ENCODE results near the gene NAB2. TPM values are rescaled to one million over a fixed set of nuclear protein-coding genes. Genes with fewer than 3 reads are reported as not detected.

The NAB2 gene
- total RNA-seq, 4 donors from 2014 or later = 11.8 to 48.0 (median 16.1) TPM

GRCh38 chr12:57094208-57095160 lies 5.6 kb downstream of the NAB2 start:
- H3K27me3 ChIP-seq = no peaks in the 10 kb centered on the region
- peak overlapping the region in 2 of 3 donors; percentile 56 to 63 for H3K27ac ChIP-seq
- peaks cover 18 to 42% of the 10 kb centered on the region in 2 donors for H3K4me1 ChIP-seq
- peaks cover 42 to 50% of the 10 kb centered on the region in 2 donors for H3K36me3 ChIP-seq
- DNase-seq = peak in 1 of 2 donors; percentile 23
- 65 to 70% methylated on average over 15 of the region's 15 CpGs for WGBS, 2 donors
- H3K4me3 ChIP-seq (replicated peaks in 1 of 3) = no peak overlapping the region
- no peaks in the 10 kb centered on the region for H3K9me3 ChIP-seq
- no peak for TF ChIP-seq CTCF (IDR thresholded peaks at IDR 0.05)
- no peak for TF ChIP-seq POLR2A (IDR thresholded peaks at IDR 0.05)
- intact Hi-C loops (cut with DNase I) = no loop called here

DNA sequence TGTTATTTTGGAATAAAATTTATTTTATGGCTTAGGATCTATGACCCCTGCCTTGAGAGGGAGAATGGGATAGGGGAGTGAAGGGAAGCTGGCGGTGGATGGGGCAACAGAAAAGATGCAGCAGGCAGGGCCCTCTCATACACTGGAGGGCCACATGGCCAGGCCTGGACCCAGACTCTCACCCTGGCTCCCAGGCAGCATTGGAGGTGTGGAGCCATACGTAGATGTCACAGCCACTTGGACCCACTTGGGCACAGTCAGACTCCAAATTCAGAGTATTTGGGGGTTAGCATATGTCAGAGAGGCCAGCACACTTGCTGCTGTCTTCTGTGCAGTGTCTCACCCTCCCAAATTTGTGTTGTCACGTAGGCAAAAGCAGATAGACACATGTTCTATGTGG lies 6.5 kb downstream of the NAB2 start:
- WGBS, 2 donors = 86 to 89% methylated on average over 2 to 3 of the region's 3 CpGs
- Histone ChIP-seq H3K4me3 (replicated peaks in 1 of 3) (no peak overlapping the region), H3K27ac (no peak overlapping the region), H3K4me1 (peaks cover 13 to 38% of the 10 kb centered on the region in 2 donors), H3K9me3 (no peaks in the 10 kb centered on the region), H3K36me3 (peaks cover 45 to 54% of the 10 kb centered on the region in 2 donors), H3K27me3 (no peaks in the 10 kb centered on the region)
- intact Hi-C loops (cut with DNase I) = no loop called here
- TF ChIP-seq POLR2A (IDR thresholded peaks at IDR 0.05) = no peak
- no peak for TF ChIP-seq CTCF (IDR thresholded peaks at IDR 0.05)
- DNase-seq = no peak

DNA sequence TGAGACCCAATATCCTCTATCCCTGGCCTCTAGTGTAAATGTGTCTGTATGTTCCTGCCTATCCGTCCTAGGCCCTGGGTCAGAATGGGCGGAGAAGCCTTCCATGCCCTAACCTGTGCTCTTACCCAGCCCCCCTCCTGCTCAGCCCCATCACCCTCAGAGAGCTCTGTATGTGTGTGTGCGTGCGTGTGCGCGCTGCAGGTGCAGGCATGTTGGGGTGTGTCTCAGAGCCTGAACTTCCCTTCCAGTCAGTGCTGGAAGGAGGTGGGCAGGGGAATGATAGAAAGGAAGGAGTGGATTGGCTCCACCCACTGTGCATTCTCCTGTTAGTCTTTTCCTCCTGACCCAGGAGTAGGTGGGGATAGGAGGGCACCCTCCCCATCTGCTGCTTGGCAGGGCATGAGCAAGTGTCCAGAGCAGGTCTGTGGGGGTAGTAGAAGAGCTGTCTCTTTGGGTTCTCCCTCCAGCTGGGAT lies 7.2 kb downstream of the NAB2 start:
- Histone ChIP-seq H3K4me3 (replicated peaks in 1 of 3) (no peak overlapping the region), H3K27ac (no peak overlapping the region), H3K9me3 (no peaks in the 10 kb centered on the region), H3K4me1 (peaks cover 6 to 31% of the 10 kb centered on the region in 2 donors), H3K27me3 (no peaks in the 10 kb centered on the region), H3K36me3 (peaks cover 44 to 54% of the 10 kb centered on the region in 2 donors)
- WGBS, 2 donors = 90 to 92% methylated on average over 6 of the region's 6 CpGs
- TF ChIP-seq POLR2A (IDR thresholded peaks at IDR 0.05) (no peak), CTCF (IDR thresholded peaks at IDR 0.05) (no peak)
- no peak for DNase-seq
- intact Hi-C loops (cut with DNase I) = no loop called here

DNA sequence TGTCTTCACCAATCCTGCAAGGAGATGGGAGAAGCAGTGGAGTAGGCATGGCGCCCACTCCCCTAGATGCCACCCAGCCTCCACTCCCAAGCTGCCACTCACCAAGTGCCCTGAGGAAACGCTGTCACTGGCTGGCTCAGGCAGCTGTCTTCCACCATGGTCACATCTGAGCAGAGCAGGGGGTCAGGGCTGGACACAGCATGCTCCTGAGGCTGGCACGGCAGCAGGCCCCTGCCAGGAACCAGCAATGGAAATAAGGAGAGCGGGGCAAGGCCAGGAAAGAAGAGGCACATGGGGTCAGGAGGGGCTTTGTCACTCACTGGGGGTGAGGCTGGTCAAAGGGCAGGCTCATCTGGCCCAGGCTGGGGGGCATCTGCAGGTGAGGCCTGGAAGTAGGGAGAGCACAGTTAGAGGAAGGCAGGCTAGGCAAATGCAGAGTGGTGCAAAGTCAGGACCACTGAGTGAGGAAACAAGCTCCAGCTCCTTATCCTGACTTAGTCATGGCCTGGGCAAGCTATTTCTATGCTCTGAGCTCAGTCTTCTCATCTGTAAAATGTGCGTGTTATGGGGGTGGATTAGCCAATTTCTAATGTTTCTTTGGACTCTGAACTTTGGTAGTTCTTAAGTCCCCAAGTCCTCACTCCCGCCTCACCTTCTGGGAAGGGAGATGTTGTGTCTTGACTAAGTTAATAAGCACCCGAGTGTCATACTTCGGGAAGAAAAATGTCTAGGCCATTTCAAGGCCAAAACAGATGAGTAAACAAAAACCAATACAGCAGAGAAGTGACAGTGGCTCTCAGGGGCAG lies 8.0 kb downstream of the NAB2 start:
- no peaks in the 10 kb centered on the region for H3K27me3 ChIP-seq
- TF ChIP-seq POLR2A (IDR thresholded peaks at IDR 0.05) (no peak), CTCF (IDR thresholded peaks at IDR 0.05) (no peak)
- H3K27ac ChIP-seq = no peak overlapping the region
- intact Hi-C loops (cut with DNase I) = no loop called here
- H3K4me3 ChIP-seq (replicated peaks in 1 of 3) = no peak overlapping the region
- peaks cover 0 to 25% of the 10 kb centered on the region in 2 donors for H3K4me1 ChIP-seq
- no peak for DNase-seq
- H3K36me3 ChIP-seq = peaks cover 37 to 54% of the 10 kb centered on the region in 2 donors
- no peaks in the 10 kb centered on the region for H3K9me3 ChIP-seq
- WGBS, 2 donors = 88 to 90% methylated on average over 6 to 8 of the region's 8 CpGs

Measured in thyroid gland (tissue), 4 donors.